GM19328 (cell line): ENCODE measurements around the gene LSP1.
"Not testable (repeated sequence)": the region's sequence is repeated elsewhere in the genome, so short reads cannot be mapped to it uniquely, and the experiment has no call there.

ENCODE experiments used
- ATAC-seq: cut with Tn5 transposase; IDR thresholded peaks from one replicate; pipeline ENCODE4 v1.9.1; 2021; ENCODE audit warnings: mild to moderate bottlenecking, moderate library complexity; ENCODE audit not compliant: unreplicated experiment

LSP1 gene

DNA sequence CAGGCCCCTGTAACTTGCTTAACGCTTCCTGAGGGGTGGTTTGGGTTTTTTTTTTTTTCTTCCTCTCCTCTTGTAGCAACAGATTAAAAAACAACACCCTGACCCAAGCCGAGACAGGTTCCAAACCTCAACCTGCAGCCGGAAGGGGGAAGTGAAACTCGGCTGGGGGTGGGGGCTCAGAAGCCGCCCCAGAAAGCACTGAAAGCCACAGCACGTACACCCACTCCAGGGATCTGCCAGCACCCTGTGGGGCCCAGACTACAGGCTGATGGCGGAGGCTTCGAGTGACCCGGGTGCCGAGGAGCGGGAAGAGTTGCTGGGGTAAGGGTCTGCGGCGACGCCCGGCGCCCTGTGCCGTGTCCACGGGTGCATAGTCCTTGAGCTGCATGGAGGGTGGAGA is at the start of gene LSP1:
Gene LSP1, plus strand, starts transcription at position 208 of the 400 bp plus-strand sequence. Its CDS starts 61 bp downstream, at position 269.
- ATAC-seq = peak; percentile 45

GRCh38 chr11:1803246-1803645 is 49.6 kb upstream of the LSP1 start:
- ATAC-seq = no peak

DNA sequence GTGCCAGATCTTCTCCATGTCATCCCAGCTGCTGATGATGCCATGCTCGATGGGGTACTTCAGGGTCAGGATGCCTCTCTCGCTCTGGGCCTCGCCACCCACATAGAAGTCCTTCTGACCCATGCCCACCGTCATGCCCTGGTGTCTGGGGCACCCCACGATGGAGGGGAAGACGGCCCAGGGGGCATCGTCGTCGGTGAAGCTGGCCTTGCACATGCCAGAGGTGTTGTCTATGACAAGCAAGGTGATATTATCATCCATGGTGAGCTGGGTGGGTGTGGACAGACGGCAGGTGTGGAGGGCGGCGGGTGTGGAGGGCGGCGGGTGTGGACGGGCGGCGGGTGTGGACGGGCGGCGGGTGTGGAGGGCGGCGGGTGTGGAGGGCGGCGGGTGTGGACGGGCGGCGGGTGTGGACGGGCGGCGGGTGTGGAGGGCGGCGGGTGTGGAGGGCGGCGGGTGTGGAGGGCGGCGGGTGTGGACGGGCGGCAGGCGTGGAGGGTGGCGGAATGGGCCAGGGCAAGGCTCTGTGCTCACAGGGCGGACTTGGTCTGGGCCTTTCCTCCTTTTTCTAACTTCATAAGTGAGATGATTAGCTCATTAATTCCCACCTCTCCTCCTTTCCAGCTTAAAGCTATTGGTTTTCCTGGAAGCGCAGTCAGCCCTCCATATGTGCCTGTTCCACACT is 48.9 kb upstream of the LSP1 start:
- ATAC-seq = not testable (repeated sequence)

DNA sequence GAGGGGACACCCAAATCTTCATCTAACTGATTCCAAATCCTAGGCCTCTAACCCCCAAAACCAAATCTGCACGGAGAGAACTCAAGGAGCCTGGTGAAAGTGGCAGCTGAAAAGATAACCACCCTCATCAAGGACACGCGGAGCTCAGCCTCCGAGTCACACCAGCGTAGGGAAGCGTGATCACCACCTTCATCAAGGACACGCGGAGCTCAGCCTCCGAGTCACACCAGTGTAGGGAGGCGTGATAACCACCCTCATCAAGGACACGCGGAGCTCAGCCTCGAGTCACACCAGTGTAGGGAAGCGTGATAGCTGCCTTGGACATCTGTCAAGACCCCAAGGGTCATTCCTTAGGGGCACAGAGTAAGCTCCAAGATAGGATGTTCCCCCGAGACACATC is 47.4 kb upstream of the LSP1 start:
- no peak for ATAC-seq

DNA sequence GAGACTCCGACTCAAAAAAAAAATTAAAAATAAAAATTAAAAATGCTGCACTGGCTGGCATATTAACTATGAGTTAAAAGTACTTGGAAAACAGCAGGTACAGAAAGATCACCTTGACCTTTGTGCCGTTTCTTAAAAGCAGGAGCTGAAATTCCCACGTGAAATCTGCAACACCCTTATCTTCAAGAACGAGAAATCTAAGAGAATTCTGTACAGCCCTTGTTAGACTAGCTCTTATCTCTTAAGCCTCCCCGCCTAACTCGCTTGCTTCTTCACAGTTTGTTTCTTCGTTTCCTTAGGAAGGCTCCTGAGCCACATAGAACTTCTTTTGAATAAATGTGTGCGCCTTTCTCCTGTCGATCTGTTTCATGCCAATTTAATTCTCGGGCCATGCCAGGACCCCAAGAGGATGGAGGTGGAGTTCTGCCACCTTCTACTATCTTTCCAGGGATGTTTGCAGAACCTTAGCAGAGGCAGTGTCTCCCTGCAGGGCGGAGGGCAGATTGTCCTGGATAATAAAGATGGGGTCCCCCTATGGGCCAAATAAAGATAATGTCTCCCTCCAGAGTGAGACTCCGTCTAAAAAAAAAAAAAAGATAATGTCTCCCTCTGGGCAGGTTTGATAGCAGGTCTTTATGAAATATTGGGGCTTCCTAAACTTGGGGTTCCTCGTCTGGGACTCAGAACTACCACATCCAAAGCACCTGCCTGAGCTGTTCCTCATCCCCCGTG is 45.5 kb upstream of the LSP1 start:
- no peak for ATAC-seq

DNA sequence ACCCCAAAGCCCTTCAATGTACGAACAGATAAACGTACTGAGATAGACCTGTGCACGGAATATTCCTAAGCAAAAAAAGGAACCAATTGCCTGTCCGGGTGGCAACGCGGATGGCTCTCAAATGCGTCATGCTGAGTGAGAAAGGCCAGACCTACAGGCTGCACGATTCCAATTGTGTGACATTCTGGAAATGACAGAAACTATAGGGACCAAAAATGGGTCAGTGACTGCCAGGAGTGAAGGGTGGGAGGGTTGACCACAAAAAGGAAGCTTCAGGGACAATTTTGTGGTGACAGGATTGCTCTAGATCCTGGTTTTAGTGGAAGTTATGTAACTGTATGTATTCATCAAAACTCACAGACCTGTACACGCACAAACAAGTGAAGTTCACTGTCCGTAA is 42.1 kb upstream of the LSP1 start:
- no peak for ATAC-seq

- ATAC-seq = no peak
Measured at GRCh38 chr11:1812274-1812673, 40.6 kb upstream of the LSP1 start.

- ATAC-seq = no peak
Measured at GRCh38 chr11:1812801-1813200, 40.1 kb upstream of the LSP1 start.

DNA sequence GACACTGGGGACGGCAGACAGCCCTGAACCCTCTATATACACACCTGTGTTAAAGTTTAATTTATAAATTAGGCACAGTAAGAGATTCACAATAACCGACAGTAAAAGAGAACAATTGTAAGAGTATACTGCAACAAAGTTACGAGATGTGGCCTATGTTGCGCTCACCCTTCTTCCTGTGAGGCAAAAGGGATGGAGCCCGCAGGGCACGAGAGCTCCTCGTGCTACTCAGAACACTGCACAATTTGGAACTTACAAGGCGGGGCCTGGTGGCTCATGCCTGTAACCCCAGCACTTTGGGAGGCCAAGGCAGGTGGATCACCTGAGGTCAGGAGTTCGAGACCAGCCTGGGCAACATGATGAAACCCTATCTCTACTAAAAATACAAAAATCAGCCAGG is 39.5 kb upstream of the LSP1 start:
- ATAC-seq = not testable (repeated sequence)

DNA sequence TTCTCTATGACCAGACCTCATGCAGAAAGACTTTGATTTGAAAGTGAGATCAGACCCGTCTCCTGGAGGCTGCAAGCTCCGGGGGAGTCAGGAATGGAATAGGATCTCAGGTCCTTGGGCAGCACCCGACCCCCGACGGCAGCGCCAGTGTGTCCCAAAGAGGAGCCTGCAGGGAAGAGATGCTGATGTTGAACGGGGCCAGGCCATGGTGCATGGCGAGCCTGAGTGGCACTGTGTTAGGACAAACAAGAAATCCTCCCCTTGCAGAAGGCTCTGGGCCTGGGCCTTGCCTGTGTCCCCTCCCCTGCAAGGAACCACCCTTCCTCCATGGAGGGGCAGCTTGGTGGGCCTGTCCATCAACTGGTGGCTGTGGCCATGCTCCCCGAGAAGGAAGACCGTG is 38.2 kb upstream of the LSP1 start:
- no peak for ATAC-seq

- no peak for ATAC-seq
Measured at GRCh38 chr11:1815311-1815710, 37.6 kb upstream of the LSP1 start.

DNA sequence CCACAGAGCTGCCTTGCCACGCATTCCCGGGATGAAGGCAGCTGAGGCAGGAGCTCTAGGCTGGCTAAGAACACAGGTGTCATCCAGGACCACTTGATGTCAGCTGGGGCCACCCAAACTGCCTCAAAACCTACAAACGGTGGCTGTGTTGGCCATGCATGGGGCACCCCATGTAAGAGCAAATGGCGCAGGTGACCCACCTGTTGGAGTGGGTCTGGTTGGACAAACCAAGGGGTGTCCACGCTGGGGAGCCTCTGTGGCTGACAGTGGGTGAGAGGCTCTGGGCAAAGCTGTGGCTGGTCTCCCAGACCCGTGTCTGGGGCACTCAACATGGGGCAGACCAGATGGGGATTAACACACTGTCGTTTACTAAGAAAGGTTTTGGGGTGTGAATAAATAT is 37.1 kb upstream of the LSP1 start:
- no peak for ATAC-seq

DNA sequence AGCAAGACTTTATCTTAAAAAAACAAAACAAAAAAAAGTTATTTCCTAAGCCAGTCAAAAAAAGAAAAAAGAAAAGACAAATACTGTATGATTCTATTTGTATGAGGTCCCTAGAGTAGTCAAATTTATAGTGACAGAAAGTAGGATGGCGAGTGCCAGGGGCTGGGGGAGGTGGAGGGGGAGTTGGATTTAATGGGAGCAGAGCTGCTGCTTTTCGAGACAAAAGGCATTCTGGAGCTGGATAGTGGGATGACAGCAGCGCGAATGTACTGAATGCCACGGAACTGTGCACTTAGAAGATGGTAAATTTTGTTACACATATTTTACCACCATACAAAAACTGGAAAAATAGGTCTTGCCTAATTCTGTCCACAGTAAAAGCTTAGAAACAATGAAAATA is 35.9 kb upstream of the LSP1 start:
- no peak for ATAC-seq

GRCh38 chr11:1817511-1817910 is 35.4 kb upstream of the LSP1 start:
- no peak for ATAC-seq

- no peak for ATAC-seq
Measured at GRCh38 chr11:1819074-1819473, 33.8 kb upstream of the LSP1 start.

DNA sequence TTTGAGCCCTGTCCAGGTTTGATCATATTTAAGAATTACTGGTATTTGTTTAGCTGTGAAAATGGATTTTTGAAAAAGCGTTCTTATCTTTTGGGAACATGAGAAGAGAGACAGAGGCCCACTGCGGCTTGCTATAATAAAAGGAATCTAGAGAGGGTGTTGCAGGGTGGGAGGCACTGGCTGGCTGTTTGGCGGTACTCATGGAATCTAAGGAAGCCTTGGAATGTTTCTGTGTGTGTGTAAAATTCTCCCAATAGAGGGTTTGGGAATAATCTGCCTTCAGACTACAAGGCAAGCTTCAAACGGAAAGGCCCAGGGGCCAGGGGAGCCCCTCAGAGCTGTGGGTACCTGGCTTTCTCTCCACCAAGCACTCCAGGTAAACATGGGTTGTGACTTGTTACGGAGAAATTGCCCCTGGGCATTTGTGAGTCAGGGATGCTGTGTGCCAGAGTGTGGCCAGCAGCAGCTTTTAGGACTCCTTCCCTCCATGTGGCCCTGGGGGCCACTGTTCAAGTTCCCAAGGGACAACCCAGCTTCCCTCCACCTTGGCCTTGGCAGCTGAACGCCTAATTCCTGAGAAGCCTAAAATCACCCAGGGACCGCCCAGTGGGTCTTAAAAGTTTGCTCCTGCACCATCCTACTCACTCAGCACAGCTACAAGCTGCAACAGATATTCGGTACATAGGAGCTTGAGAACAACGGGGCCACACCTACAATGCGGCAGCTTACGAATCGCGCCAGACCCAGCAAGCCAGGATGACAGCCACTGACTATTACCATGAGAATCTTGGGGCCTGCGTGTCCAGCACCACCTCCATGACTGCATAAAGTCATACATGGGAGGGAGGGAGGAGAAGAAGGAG is 32.2 kb upstream of the LSP1 start:
- ATAC-seq = no peak

- ATAC-seq = no peak
Measured at GRCh38 chr11:1821562-1821961, 31.3 kb upstream of the LSP1 start.

GRCh38 chr11:1822648-1823375 is 30.1 kb upstream of the LSP1 start:
- ATAC-seq = no peak

DNA sequence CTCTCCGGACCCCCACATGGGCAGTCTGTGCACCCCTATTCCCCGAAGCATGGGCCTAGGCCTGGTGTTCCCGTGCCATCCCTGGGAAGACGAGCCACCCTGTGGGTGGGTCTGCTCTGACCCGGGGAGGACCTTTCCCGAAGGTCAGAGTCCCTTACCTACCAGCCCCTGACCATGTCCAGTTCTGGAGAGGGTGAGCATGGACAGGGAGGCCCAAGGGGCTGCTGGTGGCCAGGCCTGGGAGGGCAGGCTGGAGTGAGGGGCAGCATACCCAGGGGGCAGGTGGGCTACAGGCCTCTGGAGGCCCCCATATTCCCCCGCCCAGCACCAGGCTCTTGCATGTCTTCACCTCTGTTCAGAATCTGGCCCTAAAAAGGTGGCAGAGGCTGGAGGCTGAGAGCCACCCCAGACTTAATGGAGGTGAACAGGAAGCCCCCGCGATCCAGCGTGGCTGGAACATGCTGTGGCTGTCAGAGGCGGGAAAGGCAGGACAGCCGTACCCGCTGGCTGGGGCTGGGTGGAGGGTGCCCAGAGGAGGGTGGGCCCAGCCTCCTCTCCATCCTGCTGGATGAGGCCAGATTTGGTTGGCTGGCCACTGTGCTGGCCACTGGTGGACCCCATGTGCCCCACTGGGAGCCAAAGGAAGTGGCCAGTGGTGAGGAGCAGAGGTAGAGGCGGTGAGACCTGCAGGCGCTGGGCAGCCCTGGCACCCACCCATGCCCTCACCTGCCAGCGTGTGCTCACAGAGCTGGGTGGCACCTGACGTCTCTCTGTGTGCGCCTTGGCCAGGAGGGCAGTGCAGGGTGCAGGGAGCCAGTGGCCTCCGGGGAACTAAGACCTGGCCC is 29.3 kb upstream of the LSP1 start:
- ATAC-seq = no peak
